GM12878 (cell line): Measurements from ENCODE around the gene OR13J1. TPM values are rescaled to one million over a fixed set of nuclear protein-coding genes. Genes with fewer than 3 reads are reported as not detected.

Experiments used
- ATAC-seq: fragments of 200-7000 bp; cut with Tn5 transposase; 3 replicates; pipeline ENCODE4 v1.9.1; 2020; ENCODE audit warnings: mild to moderate bottlenecking, moderate library complexity
- BruUV-seq: library from RNA; stranded (reverse); fragments of 400-500 nt; replicated peaks from 2 replicates; lab custom pipeline; 2021; lab: Mats Ljungman, UMichigan
- CTCF ChIA-PET: fragments of 300-600 bp; sonication (Branson Sonifier 250); formaldehyde crosslinking; extraction: SDS; loops from one replicate; lab custom pipeline; 2021; ENCODE audit warnings: inconsistent platforms; lab: Yijun Ruan, JAX
- POLR2A ChIA-PET: fragments of 350-600 bp; formaldehyde crosslinking; extraction: SDS; loops from one replicate; lab custom pipeline; 2021; ENCODE audit warnings: inconsistent platforms; lab: Charles Lee
- RAD21 ChIA-PET: fragments of 300-600 bp; sonication (Branson Sonifier 250); formaldehyde crosslinking; loops from one replicate; lab custom pipeline; 2023; ENCODE audit warnings: antibody characterized with exemption; ENCODE audit not compliant: unreplicated experiment; lab: Charles Lee
- SMC1A ChIA-PET: fragments of 300-600 bp; sonication (Branson Sonifier 250); formaldehyde crosslinking; loops from one replicate; lab custom pipeline; 2023; ENCODE audit not compliant: unreplicated experiment, uncharacterized antibody; lab: Charles Lee
- DNase-seq: peaks from one replicate; pipeline ENCODE4 v3.0.0-alpha.2; 2011; ENCODE audit warnings: low read depth, low spot score
- FAIRE-seq: peaks from 3 replicates; lab custom pipeline; 2011; peaks lifted over from hg19 to GRCh38; lab: Jason Lieb, UNC
- H2AFZ ChIP-seq: 2 replicates; pipeline ENCODE4 v1.6.0; 2011; ENCODE audit warnings: low read depth, low read length, control low read depth; ENCODE audit not compliant: control insufficient read depth
- H3K27ac ChIP-seq: 2 replicates; pipeline ENCODE4 v1.5.1; 2011; ENCODE audit warnings: control low read depth; ENCODE audit not compliant: control insufficient read depth, insufficient read depth
- H3K27me3 ChIP-seq, 2 experiments: replicated peaks in 1 of 2; 2 replicates each; pipeline versions ENCODE4 v1.6.0 to v1.6.1; 2011; ENCODE audit warnings: low read length in 1 of 2; ENCODE audit not compliant: control insufficient read depth in 2 of 2, insufficient read depth in 2 of 2
- H3K36me3 ChIP-seq, 2 experiments: 2 replicates each; pipeline ENCODE4 v1.5.1; 2011; ENCODE audit warnings: low read length in 1 of 2; ENCODE audit not compliant: control insufficient read depth in 2 of 2, insufficient read depth in 2 of 2
- H3K4me1 ChIP-seq: 2 replicates; pipeline ENCODE4 v1.6.1; 2011; ENCODE audit warnings: mild to moderate bottlenecking, low read length, moderate library complexity, mixed read lengths; ENCODE audit not compliant: control insufficient read depth, insufficient read depth
- H3K4me2 ChIP-seq: 2 replicates; pipeline ENCODE4 v1.6.0; 2011; ENCODE audit warnings: control low read depth; ENCODE audit not compliant: control insufficient read depth, insufficient read depth
- H3K4me3 ChIP-seq: fragments of 200-600 bp; sonication (generic); 2 replicates; pipeline ENCODE4 v1.5.1; 2016
- H3K79me2 ChIP-seq: 2 replicates; pipeline ENCODE4 v1.6.0; 2011; ENCODE audit warnings: low read length; ENCODE audit not compliant: control insufficient read depth, insufficient read depth
- H3K9ac ChIP-seq: 2 replicates; pipeline ENCODE4 v1.8.0; 2011; ENCODE audit warnings: low read length, control low read depth, mixed read lengths; ENCODE audit not compliant: control insufficient read depth, insufficient read depth
- H3K9me3 ChIP-seq: replicated peaks from 3 replicates; pipeline ENCODE4 v1.5.1; 2011; ENCODE audit warnings: mild to moderate bottlenecking, low read length; ENCODE audit not compliant: control insufficient read depth, insufficient read depth
- H4K20me1 ChIP-seq: 2 replicates; pipeline ENCODE4 v1.6.0; 2011; ENCODE audit not compliant: control insufficient read depth, insufficient read depth
- BRCA1 ChIP-seq: IDR thresholded peaks from 2 replicates; pipeline ENCODE4 v1.6.1; 2011; ENCODE audit warnings: low read depth, low read length, improper control_type of control experiment
- EZH2 ChIP-seq: IDR thresholded peaks from 2 replicates; pipeline ENCODE4 v1.6.1; 2012; ENCODE audit warnings: low read depth, mild to moderate bottlenecking, control low read depth, inconsistent platforms, low read length, borderline replicate concordance; ENCODE audit not compliant: control insufficient read depth
- JUNB ChIP-seq: IDR thresholded peaks from 2 replicates; pipeline ENCODE4 v1.6.1; 2016; ENCODE audit warnings: antibody characterized with exemption, mild to moderate bottlenecking
- NR2C2 ChIP-seq: IDR thresholded peaks from 2 replicates; pipeline ENCODE4 v1.6.1; 2011; ENCODE audit warnings: borderline replicate concordance, low read depth; ENCODE audit not compliant: control insufficient read depth, insufficient read length
- RAD51 ChIP-seq: fragments of 450-650 bp; IDR thresholded peaks from 2 replicates; pipeline ENCODE4 v1.6.1; 2016; ENCODE audit warnings: moderate library complexity, mild to moderate bottlenecking, inconsistent platforms
- RELA ChIP-seq: fragments of 450-650 bp; IDR thresholded peaks from 2 replicates; pipeline ENCODE4 v1.8.0; 2014; ENCODE audit warnings: borderline replicate concordance; ENCODE audit not compliant: partially characterized antibody
- STAT1 ChIP-seq: fragments of 450-650 bp; conservative IDR thresholded peaks from 2 replicates; pipeline ENCODE4 v1.6.1; 2014; ENCODE audit warnings: antibody characterized with exemption, mild to moderate bottlenecking
- in situ Hi-C: fragments of 300-500 bp; cut with MboI; formaldehyde crosslinking; loops from 9 replicates; pipeline ENCODE4 v1.14.3; 2018; ENCODE audit warnings: mixed read lengths
- intact Hi-C: fragments of 100-400 bp; cut with micrococcal nuclease; formaldehyde crosslinking; loops from one replicate; pipeline ENCODE4 v1.14.2; 2022; ENCODE audit not compliant: unreplicated experiment
- polyA plus RNA-seq, 11 experiments: library from polyadenylated mRNA; depleted of rRNA in 4 of 11; unstranded in 6 of 11; stranded (reverse) in 5 of 11; fragments of >200 nt; fragmentation: Nextera tagmentation in 4 of 11; fragmentation: Illumina TruSeq in 1 of 11; extraction: Ambion mirVana in 4 of 11; extraction: Trizol in 1 of 11; gene quantifications; 1 replicate in 1 of 11; 2 replicates in 10 of 11; pipeline versions ENCODE4 v1.2.1 to v1.2.3, GENCODE V29; 2011 to 2016; ENCODE audit warnings: inconsistent platforms in 2 of 11, missing spikeins in 2 of 11, low read depth in 1 of 11
- total RNA-seq, 4 experiments: library from RNA; depleted of rRNA in 3 of 4; stranded (reverse); fragments of >200 nt in 3 of 4; fragmentation: Illumina TruSeq in 1 of 4; extraction: Trizol in 1 of 4; gene quantifications; 2 replicates each; pipeline versions ENCODE4 v1.2.1 to v1.2.3, GENCODE V29; 2013 to 2021
- TF ChIP-seq, protein P1 (sequence below): fragments of 450-650 bp; IDR thresholded peaks from 2 replicates; pipeline ENCODE4 v1.6.1; 2018; ENCODE audit warnings: borderline replicate concordance, mild to moderate bottlenecking; ENCODE audit not compliant: partially characterized antibody
- TF ChIP-seq, protein P2 (sequence below): IDR thresholded peaks from 2 replicates; pipeline ENCODE4 v1.6.1; 2012; ENCODE audit warnings: low read depth, low read length, improper control_type of control experiment
- TF ChIP-seq, protein P3 (sequence below): fragments of 450-650 bp; IDR thresholded peaks from 2 replicates; pipeline ENCODE4 v1.6.1; 2018; ENCODE audit warnings: mild to moderate bottlenecking, low read depth, moderate library complexity; ENCODE audit not compliant: partially characterized antibody

The OR13J1 gene
- total and polyA plus RNA-seq, 10 of the 15 experiments (the other 5 are each of a cell fraction or from before 2014, with no cell fraction given), result not detected

DNA sequence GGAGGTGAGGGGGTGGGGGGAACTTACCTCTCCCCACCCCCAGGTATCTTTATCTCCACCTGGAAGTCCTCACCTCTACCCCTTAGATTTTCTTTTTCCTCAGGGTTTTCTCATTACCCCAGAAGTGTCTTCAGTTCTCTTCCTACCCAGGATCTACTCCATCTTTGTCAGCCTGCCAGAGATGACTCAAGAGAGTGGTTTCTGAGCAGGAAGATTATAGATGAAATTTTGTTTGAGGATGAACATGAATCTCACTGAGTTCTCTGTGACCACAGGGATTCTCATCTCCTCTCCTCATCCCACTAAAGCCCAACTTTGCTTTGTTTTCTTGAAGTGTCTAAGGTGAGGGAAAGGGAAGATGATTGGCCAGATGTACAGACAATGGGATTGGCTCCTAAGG lies 50.1 kb downstream of the OR13J1 start:
- DNase-seq, result no peak
- Histone ChIP-seq H3K36me3 (no peaks in the 10 kb centered on the region), H3K9me3 (no peaks in the 10 kb centered on the region), H2AFZ (no peak overlapping the region), H3K4me2 (no peak overlapping the region), H3K79me2 (no peaks in the 10 kb centered on the region), H3K4me3 (no peak overlapping the region), H3K4me1 (no peaks in the 10 kb centered on the region), H3K27ac (no peak overlapping the region), H3K9ac (no peak overlapping the region), H3K27me3 (no peaks in the 10 kb centered on the region; a peak in 1 of 4 replicates), H4K20me1 (no peaks in the 10 kb centered on the region)
- TF ChIP-seq STAT1 (no peak), EZH2 (no peak), BRCA1 (no peak), JUNB (no peak), RELA (no peak), RAD51 (no peak), NR2C2 (no peak)
- TF ChIP-seq, protein P1, sequence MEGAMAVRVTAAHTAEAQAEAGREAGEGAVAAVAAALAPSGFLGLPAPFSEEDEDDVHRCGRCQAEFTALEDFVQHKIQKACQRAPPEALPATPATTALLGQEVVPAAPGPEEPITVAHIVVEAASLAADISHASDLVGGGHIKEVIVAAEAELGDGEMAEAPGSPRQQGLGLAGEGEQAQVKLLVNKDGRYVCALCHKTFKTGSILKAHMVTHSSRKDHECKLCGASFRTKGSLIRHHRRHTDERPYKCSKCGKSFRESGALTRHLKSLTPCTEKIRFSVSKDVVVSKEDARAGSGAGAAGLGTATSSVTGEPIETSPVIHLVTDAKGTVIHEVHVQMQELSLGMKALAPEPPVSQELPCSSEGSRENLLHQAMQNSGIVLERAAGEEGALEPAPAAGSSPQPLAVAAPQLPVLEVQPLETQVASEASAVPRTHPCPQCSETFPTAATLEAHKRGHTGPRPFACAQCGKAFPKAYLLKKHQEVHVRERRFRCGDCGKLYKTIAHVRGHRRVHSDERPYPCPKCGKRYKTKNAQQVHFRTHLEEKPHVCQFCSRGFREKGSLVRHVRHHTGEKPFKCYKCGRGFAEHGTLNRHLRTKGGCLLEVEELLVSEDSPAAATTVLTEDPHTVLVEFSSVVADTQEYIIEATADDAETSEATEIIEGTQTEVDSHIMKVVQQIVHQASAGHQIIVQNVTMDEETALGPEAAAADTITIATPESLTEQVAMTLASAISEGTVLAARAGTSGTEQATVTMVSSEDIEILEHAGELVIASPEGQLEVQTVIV, result no peak
- TF ChIP-seq, protein P2, sequence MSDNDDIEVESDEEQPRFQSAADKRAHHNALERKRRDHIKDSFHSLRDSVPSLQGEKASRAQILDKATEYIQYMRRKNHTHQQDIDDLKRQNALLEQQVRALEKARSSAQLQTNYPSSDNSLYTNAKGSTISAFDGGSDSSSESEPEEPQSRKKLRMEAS, result no peak
- TF ChIP-seq, protein P3, sequence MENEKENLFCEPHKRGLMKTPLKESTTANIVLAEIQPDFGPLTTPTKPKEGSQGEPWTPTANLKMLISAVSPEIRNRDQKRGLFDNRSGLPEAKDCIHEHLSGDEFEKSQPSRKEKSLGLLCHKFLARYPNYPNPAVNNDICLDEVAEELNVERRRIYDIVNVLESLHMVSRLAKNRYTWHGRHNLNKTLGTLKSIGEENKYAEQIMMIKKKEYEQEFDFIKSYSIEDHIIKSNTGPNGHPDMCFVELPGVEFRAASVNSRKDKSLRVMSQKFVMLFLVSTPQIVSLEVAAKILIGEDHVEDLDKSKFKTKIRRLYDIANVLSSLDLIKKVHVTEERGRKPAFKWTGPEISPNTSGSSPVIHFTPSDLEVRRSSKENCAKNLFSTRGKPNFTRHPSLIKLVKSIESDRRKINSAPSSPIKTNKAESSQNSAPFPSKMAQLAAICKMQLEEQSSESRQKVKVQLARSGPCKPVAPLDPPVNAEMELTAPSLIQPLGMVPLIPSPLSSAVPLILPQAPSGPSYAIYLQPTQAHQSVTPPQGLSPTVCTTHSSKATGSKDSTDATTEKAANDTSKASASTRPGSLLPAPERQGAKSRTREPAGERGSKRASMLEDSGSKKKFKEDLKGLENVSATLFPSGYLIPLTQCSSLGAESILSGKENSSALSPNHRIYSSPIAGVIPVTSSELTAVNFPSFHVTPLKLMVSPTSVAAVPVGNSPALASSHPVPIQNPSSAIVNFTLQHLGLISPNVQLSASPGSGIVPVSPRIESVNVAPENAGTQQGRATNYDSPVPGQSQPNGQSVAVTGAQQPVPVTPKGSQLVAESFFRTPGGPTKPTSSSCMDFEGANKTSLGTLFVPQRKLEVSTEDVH, result no peak
- no peak for FAIRE-seq
- no TSS peak for BruUV-seq
- ATAC-seq, result no peak
- in situ Hi-C loops, result no loop called here
- ChIA-PET CTCF (interaction anchor here (0.5 to 1.6 kb wide), 2 partner anchors 30 to 85 kb away, joined by 3 to 4 read pairs; no protein-coding TSS in a partner anchor), RAD21 (no interaction called here), SMC1A (interaction anchor here (1.5 kb wide), 1 partner anchor 30 kb away, joined by 4 read pairs; no protein-coding TSS in a partner anchor), POLR2A (no interaction called here)
- intact Hi-C loops, result loop anchor here (10.0 kb wide), 1 partner anchor 165 kb away; the partner anchor contains the start of genes CCDC107, RMRP and SIT1

Other genes starting within 250 kb of the OR13J1 start
Only the 7 nearest of the 20 such genes appear.
- gene NPR2, start 78.8 kb downstream of the OR13J1 start, total RNA-seq (2014; rRNA removed), result 4.1 and 4.3 TPM in 2 replicates
- gene NPR2, start 78.8 kb downstream of the OR13J1 start, total RNA-seq (2014; rRNA removed; fragmentation: Illumina TruSeq; extraction: Trizol), result 4.2 and 5.2 TPM in 2 replicates
- gene NPR2, start 78.8 kb downstream of the OR13J1 start, total RNA-seq (2021), result 7.4 and 8.6 TPM in 2 replicates
- gene NPR2, start 78.8 kb downstream of the OR13J1 start, polyA plus RNA-seq (2011; rRNA removed), result 18.0 and 20.9 TPM in 2 replicates
- 7.7 and 9.2 TPM in 2 replicates for gene NPR2, start 78.8 kb downstream of the OR13J1 start, polyA plus RNA-seq (2014; fragmentation: Illumina TruSeq; extraction: Trizol)
- 1 to 10 TPM; 6.7 to 7.1 TPM for gene NPR2, start 78.8 kb downstream of the OR13J1 start, polyA plus RNA-seq (2014; fragmentation: Nextera tagmentation; extraction: Ambion mirVana)
- 7.0 and 8.5 TPM in 2 replicates for gene NPR2, start 78.8 kb downstream of the OR13J1 start, polyA plus RNA-seq (2014; rRNA removed)
- gene NPR2, start 78.8 kb downstream of the OR13J1 start, polyA plus RNA-seq (2016; fragmentation: Nextera tagmentation; extraction: Ambion mirVana), result 1 to 10 TPM; 2.0 to 2.4 TPM
- 1.1 and 1.3 TPM in 2 replicates for gene SPAG8, start 58.1 kb downstream of the OR13J1 start, total RNA-seq (2014; rRNA removed)
- gene SPAG8, start 58.1 kb downstream of the OR13J1 start, total RNA-seq (2014; rRNA removed; fragmentation: Illumina TruSeq; extraction: Trizol), result 0.28 and 0.72 TPM in 2 replicates
- 0.72 and 0.98 TPM in 2 replicates for gene SPAG8, start 58.1 kb downstream of the OR13J1 start, total RNA-seq (2021)
- 0.86 and 0.95 TPM in 2 replicates for gene SPAG8, start 58.1 kb downstream of the OR13J1 start, polyA plus RNA-seq (2011; rRNA removed)
- 0.47 and 1.4 TPM in 2 replicates for gene SPAG8, start 58.1 kb downstream of the OR13J1 start, polyA plus RNA-seq (2014; fragmentation: Illumina TruSeq; extraction: Trizol)
- gene SPAG8, start 58.1 kb downstream of the OR13J1 start, polyA plus RNA-seq (2014; fragmentation: Nextera tagmentation; extraction: Ambion mirVana), result under 1 TPM; 0.40 to 0.55 TPM
- gene SPAG8, start 58.1 kb downstream of the OR13J1 start, polyA plus RNA-seq (2014; rRNA removed), result 0.65 and 1.2 TPM in 2 replicates
- under 1 TPM; 0.77 to 0.91 TPM for gene SPAG8, start 58.1 kb downstream of the OR13J1 start, polyA plus RNA-seq (2016; fragmentation: Nextera tagmentation; extraction: Ambion mirVana)
- 49.4 and 56.9 TPM in 2 replicates for gene HINT2, start 55.4 kb downstream of the OR13J1 start, total RNA-seq (2014; rRNA removed)
- gene HINT2, start 55.4 kb downstream of the OR13J1 start, total RNA-seq (2014; rRNA removed; fragmentation: Illumina TruSeq; extraction: Trizol), result 40.7 and 41.0 TPM in 2 replicates
- gene HINT2, start 55.4 kb downstream of the OR13J1 start, total RNA-seq (2021), result 59.2 and 59.9 TPM in 2 replicates
- 27.6 and 33.3 TPM in 2 replicates for gene HINT2, start 55.4 kb downstream of the OR13J1 start, polyA plus RNA-seq (2011; rRNA removed)
- 46.0 and 46.6 TPM in 2 replicates for gene HINT2, start 55.4 kb downstream of the OR13J1 start, polyA plus RNA-seq (2014; fragmentation: Illumina TruSeq; extraction: Trizol)
- 10 to 100 TPM; 12.1 to 32.0 TPM for gene HINT2, start 55.4 kb downstream of the OR13J1 start, polyA plus RNA-seq (2014; fragmentation: Nextera tagmentation; extraction: Ambion mirVana)
- gene HINT2, start 55.4 kb downstream of the OR13J1 start, polyA plus RNA-seq (2014; rRNA removed), result 65.0 and 69.1 TPM in 2 replicates
- gene HINT2, start 55.4 kb downstream of the OR13J1 start, polyA plus RNA-seq (2016; fragmentation: Nextera tagmentation; extraction: Ambion mirVana), result 100 to 1,000 TPM; 130 to 144 TPM
- not detected in 2 replicates for gene FAM221B, start 41.7 kb downstream of the OR13J1 start, total RNA-seq (2014; rRNA removed)
- not detected in 2 replicates for gene FAM221B, start 41.7 kb downstream of the OR13J1 start, total RNA-seq (2014; rRNA removed; fragmentation: Illumina TruSeq; extraction: Trizol)
- not detected in 2 replicates for gene FAM221B, start 41.7 kb downstream of the OR13J1 start, total RNA-seq (2021)
- 0.07 TPM in 1 of 2 replicates, not detected in the other for gene FAM221B, start 41.7 kb downstream of the OR13J1 start, polyA plus RNA-seq (2011; rRNA removed)
- gene FAM221B, start 41.7 kb downstream of the OR13J1 start, polyA plus RNA-seq (2014; fragmentation: Illumina TruSeq; extraction: Trizol), result not detected in 2 replicates
- under 1 TPM in 1 of 2 experiments, not detected in 1; 0.02 TPM for gene FAM221B, start 41.7 kb downstream of the OR13J1 start, polyA plus RNA-seq (2014; fragmentation: Nextera tagmentation; extraction: Ambion mirVana)
- gene FAM221B, start 41.7 kb downstream of the OR13J1 start, polyA plus RNA-seq (2014; rRNA removed), result 0.03 TPM in 1 of 2 replicates, not detected in the other
- under 1 TPM; 0.04 to 0.12 TPM for gene FAM221B, start 41.7 kb downstream of the OR13J1 start, polyA plus RNA-seq (2016; fragmentation: Nextera tagmentation; extraction: Ambion mirVana)
- 2.0 and 2.3 TPM in 2 replicates for gene TMEM8B, start 41.2 kb downstream of the OR13J1 start, total RNA-seq (2014; rRNA removed)
- gene TMEM8B, start 41.2 kb downstream of the OR13J1 start, total RNA-seq (2014; rRNA removed; fragmentation: Illumina TruSeq; extraction: Trizol), result 0.58 and 1.0 TPM in 2 replicates
- 7.4 and 7.6 TPM in 2 replicates for gene TMEM8B, start 41.2 kb downstream of the OR13J1 start, total RNA-seq (2021)
- gene TMEM8B, start 41.2 kb downstream of the OR13J1 start, polyA plus RNA-seq (2011; rRNA removed), result 2.0 and 3.7 TPM in 2 replicates
- gene TMEM8B, start 41.2 kb downstream of the OR13J1 start, polyA plus RNA-seq (2014; fragmentation: Illumina TruSeq; extraction: Trizol), result 0.93 and 2.0 TPM in 2 replicates
- under 1 TPM; 0.19 to 0.71 TPM for gene TMEM8B, start 41.2 kb downstream of the OR13J1 start, polyA plus RNA-seq (2014; fragmentation: Nextera tagmentation; extraction: Ambion mirVana)
- gene TMEM8B, start 41.2 kb downstream of the OR13J1 start, polyA plus RNA-seq (2014; rRNA removed), result 4.8 and 5.4 TPM in 2 replicates
- gene TMEM8B, start 41.2 kb downstream of the OR13J1 start, polyA plus RNA-seq (2016; fragmentation: Nextera tagmentation; extraction: Ambion mirVana), result 1 to 10 TPM; 2.7 to 4.3 TPM
- not detected in 2 replicates for gene HRCT1, start 35.8 kb upstream of the OR13J1 start, total RNA-seq (2014; rRNA removed)
- not detected in 2 replicates for gene HRCT1, start 35.8 kb upstream of the OR13J1 start, total RNA-seq (2014; rRNA removed; fragmentation: Illumina TruSeq; extraction: Trizol)
- not detected in 2 replicates for gene HRCT1, start 35.8 kb upstream of the OR13J1 start, total RNA-seq (2021)
- gene HRCT1, start 35.8 kb upstream of the OR13J1 start, polyA plus RNA-seq (2011; rRNA removed), result not detected in 2 replicates
- gene HRCT1, start 35.8 kb upstream of the OR13J1 start, polyA plus RNA-seq (2014; fragmentation: Illumina TruSeq; extraction: Trizol), result not detected in 2 replicates
- gene HRCT1, start 35.8 kb upstream of the OR13J1 start, polyA plus RNA-seq (2014; fragmentation: Nextera tagmentation; extraction: Ambion mirVana), result not detected
- not detected in 2 replicates for gene HRCT1, start 35.8 kb upstream of the OR13J1 start, polyA plus RNA-seq (2014; rRNA removed)
- gene HRCT1, start 35.8 kb upstream of the OR13J1 start, polyA plus RNA-seq (2016; fragmentation: Nextera tagmentation; extraction: Ambion mirVana), result not detected
- not detected in 2 replicates for gene SPAAR, start 39.1 kb upstream of the OR13J1 start, total RNA-seq (2014; rRNA removed)
- not detected in 2 replicates for gene SPAAR, start 39.1 kb upstream of the OR13J1 start, total RNA-seq (2014; rRNA removed; fragmentation: Illumina TruSeq; extraction: Trizol)
- gene SPAAR, start 39.1 kb upstream of the OR13J1 start, total RNA-seq (2021), result not detected in 2 replicates
- not detected in 2 replicates for gene SPAAR, start 39.1 kb upstream of the OR13J1 start, polyA plus RNA-seq (2011; rRNA removed)
- gene SPAAR, start 39.1 kb upstream of the OR13J1 start, polyA plus RNA-seq (2014; fragmentation: Illumina TruSeq; extraction: Trizol), result not detected in 2 replicates
- not detected for gene SPAAR, start 39.1 kb upstream of the OR13J1 start, polyA plus RNA-seq (2014; fragmentation: Nextera tagmentation; extraction: Ambion mirVana)
- gene SPAAR, start 39.1 kb upstream of the OR13J1 start, polyA plus RNA-seq (2014; rRNA removed), result not detected in 2 replicates
- gene SPAAR, start 39.1 kb upstream of the OR13J1 start, polyA plus RNA-seq (2016; fragmentation: Nextera tagmentation; extraction: Ambion mirVana), result not detected